Measurements from ENCODE around the gene GINS1.

Gene GINS1

DNA sequence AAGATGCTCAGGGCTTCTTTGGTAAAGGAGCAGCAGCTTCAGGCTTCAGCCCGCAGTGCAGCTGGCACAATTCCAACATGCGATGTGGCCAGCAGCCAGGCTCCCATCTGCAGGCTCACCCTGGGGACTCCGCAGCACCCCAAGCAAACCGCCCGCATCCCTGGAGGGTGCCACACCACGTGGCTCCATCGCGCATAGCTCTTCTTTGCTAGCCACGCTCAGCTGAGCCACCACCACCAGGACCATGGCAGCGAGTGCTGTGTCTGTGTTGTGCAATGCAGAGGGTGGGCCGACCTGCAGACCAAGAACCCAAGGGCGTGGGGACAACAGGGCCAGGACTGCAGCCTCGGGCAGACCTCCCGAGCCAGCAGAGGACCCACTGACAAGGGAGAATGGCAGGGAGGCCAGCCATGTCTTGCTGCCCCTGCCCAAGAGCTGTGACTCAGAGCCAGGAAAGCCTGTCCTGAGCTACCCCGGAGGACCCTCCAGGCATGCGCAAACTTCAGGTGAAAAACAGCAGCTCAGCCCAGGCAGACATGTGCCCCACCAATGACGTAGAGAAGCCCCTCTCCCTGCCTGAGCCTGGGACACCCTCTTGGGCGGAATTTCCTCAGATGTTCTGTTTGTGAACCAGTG is 87.8 kb downstream of the GINS1 start:
- Histone ChIP-seq H3K4me1 (ENCODE audit: control insufficient read depth in 1 of 2, insufficient read depth in 1 of 2, low read depth in 1 of 2, low read length in 1 of 2) (no peaks in the 10 kb centered on the region), H3K9me3 (no peaks in the 10 kb centered on the region), H3K27ac (no peak overlapping the region), H3K4me3 (ENCODE audit: low read depth in 1 of 2, low read length in 1 of 2) (no peak overlapping the region), H3K27me3 (no peaks in the 10 kb centered on the region), H3K36me3 (no peaks in the 10 kb centered on the region)
- TF ChIP-seq, protein P1, sequence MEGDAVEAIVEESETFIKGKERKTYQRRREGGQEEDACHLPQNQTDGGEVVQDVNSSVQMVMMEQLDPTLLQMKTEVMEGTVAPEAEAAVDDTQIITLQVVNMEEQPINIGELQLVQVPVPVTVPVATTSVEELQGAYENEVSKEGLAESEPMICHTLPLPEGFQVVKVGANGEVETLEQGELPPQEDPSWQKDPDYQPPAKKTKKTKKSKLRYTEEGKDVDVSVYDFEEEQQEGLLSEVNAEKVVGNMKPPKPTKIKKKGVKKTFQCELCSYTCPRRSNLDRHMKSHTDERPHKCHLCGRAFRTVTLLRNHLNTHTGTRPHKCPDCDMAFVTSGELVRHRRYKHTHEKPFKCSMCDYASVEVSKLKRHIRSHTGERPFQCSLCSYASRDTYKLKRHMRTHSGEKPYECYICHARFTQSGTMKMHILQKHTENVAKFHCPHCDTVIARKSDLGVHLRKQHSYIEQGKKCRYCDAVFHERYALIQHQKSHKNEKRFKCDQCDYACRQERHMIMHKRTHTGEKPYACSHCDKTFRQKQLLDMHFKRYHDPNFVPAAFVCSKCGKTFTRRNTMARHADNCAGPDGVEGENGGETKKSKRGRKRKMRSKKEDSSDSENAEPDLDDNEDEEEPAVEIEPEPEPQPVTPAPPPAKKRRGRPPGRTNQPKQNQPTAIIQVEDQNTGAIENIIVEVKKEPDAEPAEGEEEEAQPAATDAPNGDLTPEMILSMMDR (IDR thresholded peaks at IDR 0.05): no peak

DNA sequence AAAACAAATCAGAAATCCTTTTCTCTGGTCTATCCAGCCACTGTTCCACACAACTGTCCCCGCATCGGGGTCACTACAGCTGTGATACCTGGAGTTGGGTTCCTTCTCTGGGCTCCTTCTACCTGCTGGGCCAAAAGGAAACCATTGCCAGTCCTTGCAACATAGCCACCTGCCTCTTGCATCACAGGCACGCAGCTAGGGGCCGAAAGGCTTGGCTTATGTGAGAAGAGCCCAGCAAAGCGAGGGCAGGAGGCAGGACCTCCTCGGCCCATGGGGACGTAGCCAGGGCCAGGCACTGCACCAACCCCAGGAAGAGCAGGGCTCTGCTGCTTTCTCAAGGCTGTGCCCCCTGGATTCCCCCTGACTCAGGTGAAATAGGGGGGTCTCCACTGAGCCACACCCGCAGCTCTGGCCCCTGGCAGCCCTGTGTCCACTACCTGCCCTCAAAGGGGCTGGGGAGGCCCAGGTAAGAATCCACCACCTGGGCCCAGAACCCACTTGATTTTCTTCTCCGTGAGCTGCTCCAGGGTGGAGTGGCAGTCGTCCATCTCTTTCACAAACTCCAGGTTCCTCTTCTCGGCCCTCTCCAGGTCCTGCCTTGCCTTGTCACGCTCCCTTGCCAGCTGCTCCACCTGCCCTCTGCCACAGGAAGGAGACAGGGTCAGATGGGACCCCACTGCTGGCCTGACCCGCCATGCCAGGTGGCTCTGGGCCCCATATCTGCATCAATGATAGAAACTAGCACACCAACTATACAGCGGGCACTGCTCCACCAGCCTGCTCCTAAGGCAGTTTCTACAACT is 88.9 kb downstream of the GINS1 start:
- Histone ChIP-seq H3K4me1 (ENCODE audit: control insufficient read depth in 1 of 2, insufficient read depth in 1 of 2, low read depth in 1 of 2, low read length in 1 of 2) (no peaks in the 10 kb centered on the region), H3K27ac (no peak overlapping the region), H3K27me3 (no peaks in the 10 kb centered on the region), H3K9me3 (no peaks in the 10 kb centered on the region), H3K4me3 (ENCODE audit: low read depth in 1 of 2, low read length in 1 of 2) (no peak overlapping the region), H3K36me3 (no peaks in the 10 kb centered on the region)
- TF ChIP-seq, protein P1 (IDR thresholded peaks at IDR 0.05): no peak

DNA sequence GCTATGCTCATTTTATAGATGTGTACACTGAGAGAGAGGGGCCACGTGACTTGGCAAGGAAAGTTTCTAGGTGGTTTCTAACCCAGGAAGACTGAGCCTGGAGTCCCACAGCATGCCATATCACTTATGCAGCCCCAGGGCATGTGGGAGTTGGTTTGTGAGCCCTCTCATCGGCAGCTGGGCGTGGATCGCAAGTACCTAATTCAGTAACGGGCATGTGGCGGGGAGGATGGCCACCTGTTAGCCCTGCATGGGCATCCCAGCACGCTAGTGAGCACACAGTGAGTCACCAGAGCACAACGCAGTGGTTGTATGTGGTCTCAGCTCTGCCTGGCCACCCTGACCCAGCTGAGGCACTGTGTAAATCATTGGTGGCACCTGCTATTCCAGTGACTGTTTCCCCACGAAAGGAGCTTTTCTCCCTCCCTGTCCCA is 89.5 kb downstream of the GINS1 start:
- Histone ChIP-seq H3K36me3 (no peaks in the 10 kb centered on the region), H3K4me1 (ENCODE audit: control insufficient read depth in 1 of 2, insufficient read depth in 1 of 2, low read depth in 1 of 2, low read length in 1 of 2) (no peaks in the 10 kb centered on the region), H3K27ac (no peak overlapping the region), H3K4me3 (ENCODE audit: low read depth in 1 of 2, low read length in 1 of 2) (no peak overlapping the region), H3K9me3 (no peaks in the 10 kb centered on the region), H3K27me3 (no peaks in the 10 kb centered on the region)
- TF ChIP-seq, protein P1 (IDR thresholded peaks at IDR 0.05): no peak

DNA sequence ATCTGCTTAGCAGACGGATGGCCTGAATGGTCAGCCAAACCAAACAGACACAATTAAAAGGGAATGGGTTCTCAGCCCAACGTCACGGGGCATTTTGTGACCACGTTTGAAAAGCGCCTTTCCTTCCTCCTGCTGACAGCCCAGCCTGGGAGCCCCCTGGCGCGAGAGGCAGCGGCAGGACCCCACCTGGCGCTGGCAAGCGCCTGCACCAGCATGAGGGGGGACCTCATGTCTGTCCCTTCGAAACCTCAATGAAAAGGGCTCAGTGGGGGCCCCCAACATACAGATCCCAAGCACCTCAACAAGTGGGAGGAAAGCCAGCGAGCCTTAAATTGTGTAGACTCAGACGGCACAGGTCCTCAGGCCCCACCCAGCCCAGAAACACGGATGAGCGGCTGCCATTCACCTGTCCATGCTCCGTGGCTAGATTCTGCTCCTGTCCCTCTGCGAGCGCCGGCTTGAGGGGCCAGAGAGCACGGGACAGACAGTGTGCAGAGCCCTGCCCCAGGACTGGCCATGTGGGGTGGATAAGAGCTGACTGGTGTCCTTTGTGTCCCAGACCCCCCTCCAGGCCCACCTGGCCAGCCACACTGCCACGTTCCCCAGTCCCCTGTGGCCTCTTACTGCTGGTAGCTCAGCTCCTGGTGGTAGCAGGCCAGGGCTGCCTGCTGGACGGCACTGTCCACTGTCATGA is 90.3 kb downstream of the GINS1 start:
- Histone ChIP-seq H3K36me3 (no peaks in the 10 kb centered on the region), H3K4me3 (ENCODE audit: low read depth in 1 of 2, low read length in 1 of 2) (no peak overlapping the region), H3K9me3 (no peaks in the 10 kb centered on the region), H3K4me1 (ENCODE audit: control insufficient read depth in 1 of 2, insufficient read depth in 1 of 2, low read depth in 1 of 2, low read length in 1 of 2) (no peaks in the 10 kb centered on the region), H3K27ac (no peak overlapping the region), H3K27me3 (no peaks in the 10 kb centered on the region)
- TF ChIP-seq, protein P1 (IDR thresholded peaks at IDR 0.05): no peak
